EH (cell line): ENCODE data around the gene RAB6B.

Experiments used
- DNase-seq: peaks from one replicate; pipeline ENCODE4 v3.0.0-alpha.2; 2015; ENCODE audit warnings: low read depth

Gene RAB6B

GRCh38 chr3:133930341-133930933 is 34.8 kb upstream of the RAB6B start:
- peak; percentile 80 for DNase-seq

GRCh38 chr3:133928903-133929607 is 33.4 kb upstream of the RAB6B start:
- DNase-seq = no peak

GRCh38 chr3:133928136-133928893 is 32.6 kb upstream of the RAB6B start:
- DNase-seq = no peak

GRCh38 chr3:133927540-133928066 is 31.9 kb upstream of the RAB6B start:
- peak; percentile 51 for DNase-seq

- DNase-seq = no peak
Measured at GRCh38 chr3:133926736-133927539, 31.3 kb upstream of the RAB6B start.

GRCh38 chr3:133925960-133926735 is 30.5 kb upstream of the RAB6B start:
- DNase-seq = no peak

- DNase-seq = peak; percentile 43
Measured at GRCh38 chr3:133924041-133924440, 28.4 kb upstream of the RAB6B start.

GRCh38 chr3:133921592-133921991 is 25.9 kb upstream of the RAB6B start:
- DNase-seq = no peak

GRCh38 chr3:133917144-133917543 is 21.5 kb upstream of the RAB6B start:
- DNase-seq = no peak

GRCh38 chr3:133915685-133916658 is 20.3 kb upstream of the RAB6B start:
- DNase-seq = no peak

GRCh38 chr3:133914839-133915600 is 19.3 kb upstream of the RAB6B start:
- no peak for DNase-seq

GRCh38 chr3:133910422-133910821 is 14.7 kb upstream of the RAB6B start:
- DNase-seq = peak; percentile 4

GRCh38 chr3:133905376-133905775 is 9.7 kb upstream of the RAB6B start:
- DNase-seq = no peak

GRCh38 chr3:133901847-133902246 is 6.2 kb upstream of the RAB6B start:
- no peak for DNase-seq

GRCh38 chr3:133901083-133901482 is 5.4 kb upstream of the RAB6B start:
- no peak for DNase-seq

- no peak for DNase-seq
Measured at GRCh38 chr3:133899311-133899710, 3.6 kb upstream of the RAB6B start.

- DNase-seq = no peak
Measured at GRCh38 chr3:133897547-133897946, 1.9 kb upstream of the RAB6B start.

GRCh38 chr3:133896002-133896761 is 500 bp upstream of the RAB6B start:
- DNase-seq = peak; percentile 4
